Anterior cingulate cortex (tissue), 58 donors: ENCODE results near the gene NUCB1.
"Not testable (repeated sequence)": the region's sequence is repeated elsewhere in the genome, so short reads cannot be mapped to it uniquely, and the experiment has no call there.

Experiments used
- DNase-seq, 58 donors: peaks; one replicate each; lab custom pipeline; 2025; lab: John Stamatoyannopoulos, UW

NUCB1 gene

GRCh38 chr19:48873476-48874302 is 26.4 kb upstream of the NUCB1 start:
- DNase-seq = peak in 1 of 58 donors; percentile 27

- DNase-seq = peak in 8 of 58 donors; percentile 8 to 74 (median 23)
These were observed 25.6 kb upstream of the NUCB1 start for GRCh38 chr19:48874303-48875135.

- DNase-seq = peak in 1 of 58 donors; percentile 18
These were observed 23.8 kb upstream of the NUCB1 start for GRCh38 chr19:48876043-48876981.

- no peak for DNase-seq
These were observed 22.3 kb upstream of the NUCB1 start for GRCh38 chr19:48877855-48878195.

- no peak for DNase-seq
These were observed 21.7 kb upstream of the NUCB1 start for GRCh38 chr19:48878196-48879024.

GRCh38 chr19:48879025-48879637 is 21.0 kb upstream of the NUCB1 start:
- no peak for DNase-seq

GRCh38 chr19:48879696-48880095 is 20.4 kb upstream of the NUCB1 start:
- not testable (repeated sequence) for DNase-seq

- peak in 2 of 58 donors; percentile 9 to 11 for DNase-seq
These were observed 18.1 kb upstream of the NUCB1 start for GRCh38 chr19:48881741-48882657.

- DNase-seq = no peak
These were observed 16.4 kb upstream of the NUCB1 start for GRCh38 chr19:48883726-48884125.

- DNase-seq = no peak
These were observed 12.1 kb upstream of the NUCB1 start for GRCh38 chr19:48887861-48888612.

- not testable (repeated sequence) for DNase-seq
These were observed 10.6 kb upstream of the NUCB1 start for GRCh38 chr19:48889496-48889895.

- no peak for DNase-seq
These were observed 9.6 kb upstream of the NUCB1 start for GRCh38 chr19:48890551-48890950.

GRCh38 chr19:48895226-48895625 is 4.9 kb upstream of the NUCB1 start:
- no peak for DNase-seq

GRCh38 chr19:48896191-48896720 is 3.9 kb upstream of the NUCB1 start:
- DNase-seq = peak in 35 of 58 donors; percentile 5 to 70 (median 32)

GRCh38 chr19:48897181-48897580 is 2.9 kb upstream of the NUCB1 start:
- no peak for DNase-seq

- not testable (repeated sequence) for DNase-seq
These were observed 744 bp upstream of the NUCB1 start for GRCh38 chr19:48899386-48899749.
